GM19240 (cell line): ENCODE data around the gene HOXA5.

Experiments
- DNase-seq: peaks from one replicate; pipeline ENCODE4 v3.0.0; 2011; ENCODE audit warnings: low spot score; ENCODE audit not compliant: insufficient read length

The HOXA5 gene

DNA sequence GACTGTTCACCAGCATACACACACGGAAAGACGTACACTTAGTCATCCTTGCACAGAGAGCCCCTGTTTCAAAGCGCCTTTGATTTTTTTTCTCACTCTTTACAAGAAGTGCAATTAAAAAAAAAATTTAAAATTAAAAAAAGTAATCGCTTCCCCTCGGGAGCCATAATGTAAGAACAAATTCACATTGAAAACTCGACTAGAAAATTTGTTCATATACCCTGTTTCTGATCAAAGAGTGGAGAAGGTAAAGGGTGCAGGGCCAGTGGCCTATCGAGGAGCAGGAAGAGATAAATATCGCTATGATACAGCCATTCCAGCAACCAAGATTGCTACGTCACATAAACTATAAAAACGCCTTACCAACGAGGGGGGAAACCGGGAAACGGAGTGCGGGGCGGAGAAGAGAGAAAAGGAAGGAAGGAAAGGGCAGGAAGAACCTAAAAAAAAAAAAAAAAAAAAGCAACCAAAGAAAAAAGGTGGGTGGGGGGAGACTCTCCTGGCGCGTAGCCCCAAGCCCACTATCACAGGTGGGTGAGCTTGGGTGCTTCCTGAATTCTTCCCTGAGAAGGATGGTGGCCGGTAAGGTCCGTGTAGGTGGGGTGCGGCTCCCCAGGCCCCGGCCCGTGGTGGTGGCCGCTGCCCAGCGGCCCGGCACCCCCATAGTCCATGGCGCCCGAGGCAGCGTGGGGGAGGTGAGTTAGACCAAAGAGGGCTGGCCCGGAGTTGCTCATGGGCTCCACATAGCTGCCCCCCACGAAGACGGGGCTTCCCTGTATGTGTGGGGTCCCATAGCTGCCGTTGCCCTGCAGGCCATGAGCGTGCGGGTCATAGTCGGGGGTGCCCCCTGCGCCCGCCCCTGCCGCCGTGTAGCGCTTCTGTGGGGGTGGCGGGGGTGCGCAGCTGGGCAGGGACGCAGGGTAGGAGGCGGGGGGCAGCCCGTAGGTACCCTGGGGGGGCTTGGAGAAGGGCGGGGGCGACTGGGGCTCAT lies 35.8 kb downstream of the HOXA5 start:
- DNase-seq = no peak

DNA sequence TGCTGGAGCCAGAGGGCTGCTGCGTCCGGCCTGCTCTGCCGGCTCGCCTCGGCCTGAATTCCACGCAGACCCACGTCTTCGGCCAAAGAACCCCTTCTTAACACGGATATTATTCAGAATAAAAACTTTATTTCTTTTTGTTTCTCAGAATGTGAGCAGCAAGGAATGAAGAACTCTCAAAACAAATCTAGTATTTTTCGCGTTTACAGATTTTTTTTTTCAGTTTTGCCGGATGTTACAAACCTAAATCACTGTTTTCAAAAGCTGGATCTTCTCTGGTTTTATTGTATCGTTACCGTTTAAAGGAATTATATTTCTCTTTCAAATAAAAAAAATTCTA lies 36.6 kb downstream of the HOXA5 start:
- DNase-seq = no peak

DNA sequence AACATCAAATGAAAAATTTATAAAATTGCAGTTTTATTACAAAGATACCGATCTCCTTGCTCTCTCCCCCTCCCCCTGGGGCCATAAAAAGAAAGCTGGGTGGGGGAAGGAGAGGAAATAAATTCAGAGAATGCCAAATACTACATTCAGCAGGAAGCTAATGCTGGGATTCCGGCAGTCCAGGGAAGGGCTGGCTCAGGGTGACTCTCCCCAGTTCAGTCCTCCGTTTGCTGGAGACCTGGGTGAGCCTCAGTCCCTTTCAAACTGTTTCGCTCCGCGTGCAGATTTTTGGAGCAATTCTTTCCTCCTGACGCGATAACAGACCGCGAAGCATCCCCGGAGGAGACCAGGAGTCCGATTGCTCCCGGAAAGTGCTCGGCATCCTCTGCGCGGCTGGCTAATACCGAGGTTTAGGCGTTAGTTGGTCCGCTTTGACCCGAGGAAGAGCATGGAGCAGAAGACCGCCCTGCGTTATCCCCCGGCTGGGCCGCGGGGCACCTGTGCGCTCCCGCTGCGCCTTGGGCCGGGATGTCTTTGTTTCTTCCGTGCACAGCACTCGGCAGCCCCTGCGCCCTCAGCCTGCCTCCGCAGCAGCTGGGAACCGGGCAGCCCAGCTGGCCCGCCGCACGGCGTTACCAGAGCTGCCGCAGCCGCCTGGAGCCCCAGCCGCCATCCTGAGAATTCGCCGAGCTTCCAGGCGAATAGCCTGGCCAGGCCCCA lies 37.1 kb downstream of the HOXA5 start:
- DNase-seq = no peak

DNA sequence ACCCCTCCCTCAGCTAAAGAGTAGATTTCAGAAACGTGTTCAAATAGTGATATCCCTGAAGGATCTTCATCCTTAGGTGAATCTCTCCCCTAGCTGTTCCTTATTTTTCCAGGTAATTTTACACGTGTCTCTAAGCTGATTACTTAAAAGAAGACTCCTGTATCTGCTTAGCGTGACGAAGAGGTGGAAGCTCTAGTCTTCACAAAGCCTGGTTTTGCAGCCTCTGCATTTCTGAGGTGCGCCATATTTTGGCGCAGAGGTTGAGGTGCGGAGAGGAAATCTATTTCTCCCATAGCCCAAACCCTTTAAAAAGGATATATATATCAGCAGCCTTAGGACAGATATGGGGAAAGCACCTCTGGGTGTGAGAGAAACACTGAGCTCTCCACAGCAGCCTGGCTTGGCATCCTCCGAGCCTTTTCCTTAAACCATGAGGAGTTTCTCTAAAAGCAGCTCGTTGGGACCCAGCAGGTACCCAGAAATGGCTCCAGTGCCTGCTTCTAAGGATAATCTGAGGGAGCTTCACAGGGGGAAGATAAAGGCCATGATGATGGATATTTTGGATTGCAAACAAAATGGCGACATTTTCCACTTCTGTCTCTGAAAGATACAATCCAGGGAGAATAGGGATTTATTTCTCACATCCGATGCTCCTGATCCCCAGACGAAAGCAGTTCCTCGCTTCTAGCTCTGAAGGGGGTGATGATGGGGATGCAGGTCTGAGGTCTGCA lies 38.0 kb downstream of the HOXA5 start:
- no peak for DNase-seq

DNA sequence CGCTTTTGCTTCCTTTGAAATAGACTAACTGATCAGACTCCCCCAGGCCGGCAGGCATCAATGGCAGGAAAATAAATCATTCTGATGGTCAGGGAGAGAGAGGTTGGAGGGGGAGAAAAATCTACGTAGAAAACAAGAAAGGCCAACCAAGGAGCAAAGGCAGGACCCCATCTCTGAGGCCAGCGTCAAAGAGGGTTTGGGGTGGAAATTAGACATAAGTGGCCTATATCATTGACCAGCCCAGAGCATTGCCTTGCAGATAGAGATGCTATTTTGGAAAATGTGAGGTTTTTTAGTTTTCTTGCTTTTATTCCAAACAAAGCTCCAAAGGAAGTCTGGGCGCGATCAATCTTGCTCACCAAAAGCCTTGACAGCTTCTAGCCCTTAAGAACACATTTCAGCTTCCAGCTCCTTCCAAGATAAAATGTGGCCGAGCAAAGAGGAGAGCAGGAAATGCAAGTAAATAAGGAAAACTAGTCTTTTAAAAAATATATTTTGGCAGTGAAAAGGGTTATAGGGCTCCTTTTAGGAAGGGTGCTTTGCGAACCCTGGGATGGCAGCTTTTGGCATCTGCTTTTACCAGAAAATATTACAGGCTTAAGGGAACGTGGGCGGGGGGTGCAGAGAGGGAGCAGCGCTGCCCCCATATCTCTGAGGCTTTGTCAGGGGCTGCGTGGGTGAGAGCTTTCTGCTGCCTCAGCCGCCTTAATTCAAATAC lies 39.0 kb downstream of the HOXA5 start:
- DNase-seq = no peak

DNA sequence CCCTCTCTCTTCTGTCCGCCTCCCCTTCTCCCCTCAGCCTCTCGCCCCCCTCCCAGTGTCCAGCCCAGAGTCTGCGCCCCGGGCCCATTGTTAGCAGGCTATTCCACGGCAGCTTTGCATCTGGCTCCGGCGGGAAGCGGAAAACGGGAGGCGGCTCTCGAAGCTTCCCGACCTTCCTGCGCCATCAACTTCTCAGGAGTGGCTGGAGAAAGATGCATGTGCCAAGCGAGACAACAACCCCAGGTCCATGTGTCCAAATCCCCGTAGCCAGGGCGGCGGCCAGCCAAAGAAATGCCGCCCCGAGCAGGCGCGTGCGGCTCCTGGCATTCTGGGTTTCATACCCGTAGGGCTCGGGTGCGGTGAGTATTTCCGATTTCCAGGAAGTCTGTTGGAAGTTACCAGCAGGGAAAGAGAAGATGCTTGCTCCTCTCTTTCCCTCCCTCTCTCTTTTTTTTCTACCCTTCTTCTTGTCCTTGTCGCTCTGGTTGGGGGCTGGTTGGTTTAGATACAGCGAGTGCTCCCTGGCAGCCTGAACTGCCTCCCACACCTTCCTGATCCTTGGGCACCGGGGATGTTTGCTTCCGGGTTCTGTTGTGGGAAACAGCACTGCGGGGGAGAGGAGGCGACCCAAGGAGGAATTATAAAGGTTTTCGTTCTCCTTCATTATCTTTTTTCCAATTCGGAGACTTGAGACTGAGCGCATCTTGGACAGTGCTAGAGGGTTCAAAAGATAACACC lies 39.8 kb downstream of the HOXA5 start:
- DNase-seq = no peak

DNA sequence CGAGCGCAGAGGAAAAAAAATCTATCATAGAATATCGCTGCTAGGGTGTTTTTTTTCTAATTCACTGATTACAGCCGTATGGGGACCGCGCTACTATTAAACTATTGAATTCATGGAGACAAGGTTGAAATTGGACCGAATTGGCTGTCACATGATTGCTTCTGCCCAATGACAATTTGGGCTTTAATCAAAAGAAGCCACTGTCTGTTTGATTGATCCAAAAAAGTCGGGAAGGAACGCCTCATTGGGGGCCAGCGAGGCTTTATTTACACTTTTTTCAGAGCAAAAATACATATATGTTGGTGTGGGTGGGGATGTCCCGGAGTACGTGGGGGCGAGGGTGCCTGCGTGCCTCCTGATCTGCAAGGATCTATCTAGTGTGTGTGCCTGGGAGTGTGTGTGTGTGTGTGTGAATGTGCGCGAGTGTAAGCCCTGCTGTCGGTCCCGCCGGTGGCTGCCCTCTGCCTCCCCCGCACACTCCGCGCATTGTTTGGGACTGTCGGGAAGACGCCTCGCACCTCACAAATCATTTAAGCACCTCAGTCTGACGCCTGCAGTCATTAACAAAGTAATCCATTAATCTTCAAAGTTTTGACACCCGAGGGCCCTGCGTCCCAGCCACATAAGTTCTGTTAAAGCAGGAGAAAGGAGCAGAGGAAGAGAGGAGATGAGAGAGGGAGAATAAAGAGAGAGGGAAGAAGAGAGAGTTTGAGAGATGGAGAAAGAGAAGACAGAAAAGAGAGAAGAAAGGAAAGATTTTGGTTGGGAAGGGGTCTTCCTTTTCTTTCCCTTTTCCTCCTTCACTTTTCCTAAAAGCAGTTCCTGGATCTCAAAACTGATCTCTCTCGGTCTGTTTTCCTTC lies 40.7 kb downstream of the HOXA5 start, which contains the start of gene HOXA2:
TSS of gene HOXA2 (minus strand) at position 103 of the 862 bp plus-strand sequence. CDS start 183 bp downstream, outside the sequence.
- DNase-seq = no peak

DNA sequence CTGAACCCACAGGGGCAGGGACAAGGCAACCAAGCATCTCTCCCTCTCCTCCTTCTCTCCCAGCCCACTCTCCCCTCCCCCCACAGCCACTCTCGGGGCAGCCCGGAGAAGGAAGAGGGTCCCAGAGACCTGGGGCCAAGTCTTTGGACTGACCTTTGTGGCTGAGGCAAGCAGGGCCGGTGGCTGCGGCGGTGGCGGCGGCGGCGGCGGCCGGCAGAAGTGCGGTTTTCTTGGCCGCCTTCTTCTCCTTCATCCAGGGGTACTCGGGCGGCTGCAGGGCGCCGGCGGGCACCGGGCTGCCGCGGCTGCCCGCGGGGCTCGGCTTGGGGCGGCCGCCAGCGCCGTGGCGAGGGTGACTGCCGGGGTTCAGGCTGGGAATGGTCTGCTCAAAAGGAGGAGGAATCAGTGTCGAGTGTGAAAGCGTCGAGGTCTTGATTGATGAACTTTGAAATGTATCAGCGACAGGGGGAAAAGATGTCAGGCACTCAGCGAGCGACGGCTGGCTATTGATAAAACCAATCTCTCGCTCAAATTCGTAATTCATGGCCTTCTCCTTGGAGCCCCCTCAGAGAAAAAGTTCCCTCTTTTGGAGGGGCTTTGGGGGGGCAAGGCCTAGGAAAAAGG lies 41.4 kb downstream of the HOXA5 start:
- no peak for DNase-seq

DNA sequence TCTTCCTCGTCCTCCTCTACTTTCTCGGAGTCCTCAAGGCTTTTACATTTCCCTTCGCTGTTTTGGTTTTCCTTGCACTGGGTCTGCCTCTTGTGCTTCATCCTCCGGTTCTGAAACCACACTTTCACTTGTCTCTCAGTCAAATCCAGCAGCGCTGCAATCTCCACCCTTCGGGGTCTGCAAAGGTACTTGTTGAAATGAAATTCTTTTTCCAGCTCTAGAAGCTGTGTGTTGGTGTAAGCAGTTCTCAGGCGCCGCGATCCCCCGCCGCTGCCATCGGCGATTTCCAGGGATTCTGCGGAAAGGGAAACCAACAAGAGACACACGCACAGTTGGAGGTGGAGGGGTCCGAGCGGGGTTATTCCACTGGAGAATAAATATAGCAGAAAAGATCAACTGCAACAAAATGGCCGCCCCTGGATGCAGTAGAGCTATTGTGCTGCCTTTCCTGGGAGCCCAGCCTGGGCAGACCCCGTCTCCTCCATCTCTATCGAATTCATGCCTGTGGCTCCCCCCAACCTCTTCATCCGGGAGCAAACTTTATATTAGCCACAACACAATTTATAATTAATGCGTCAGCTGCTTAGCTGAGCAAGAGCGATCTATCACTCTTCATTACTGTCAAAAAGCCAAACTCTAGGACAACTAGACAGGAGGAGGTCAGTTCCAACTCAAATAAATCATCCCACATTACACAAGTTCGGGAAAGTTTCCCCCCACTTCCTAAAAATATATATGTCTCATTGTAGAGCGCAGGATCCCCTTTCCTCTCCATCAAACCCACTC lies 42.1 kb downstream of the HOXA5 start:
- DNase-seq = no peak

DNA sequence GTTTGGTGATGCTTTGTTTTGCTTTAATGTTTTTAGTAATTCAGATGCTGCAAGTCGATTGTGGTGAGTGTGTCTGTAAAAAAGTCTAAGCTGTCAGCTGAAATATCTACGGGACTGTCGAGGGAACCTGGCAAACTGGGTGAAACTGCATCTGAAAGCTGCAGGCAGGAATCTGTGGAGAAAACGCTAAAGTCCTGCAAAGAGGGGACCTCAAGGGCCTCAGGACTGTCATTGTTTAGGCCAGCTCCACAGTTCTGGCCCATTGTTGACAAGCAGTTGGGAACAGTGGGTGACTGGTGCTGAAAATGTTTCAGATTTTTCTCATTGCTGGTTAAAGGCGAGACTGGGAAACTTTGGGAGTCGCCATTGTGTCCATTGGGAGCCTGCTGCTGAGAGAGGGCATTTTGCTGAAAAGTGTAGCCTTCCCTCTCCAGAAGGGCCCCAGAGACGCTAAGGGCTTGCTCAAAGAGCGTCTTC lies 42.7 kb downstream of the HOXA5 start:
- no peak for DNase-seq

DNA sequence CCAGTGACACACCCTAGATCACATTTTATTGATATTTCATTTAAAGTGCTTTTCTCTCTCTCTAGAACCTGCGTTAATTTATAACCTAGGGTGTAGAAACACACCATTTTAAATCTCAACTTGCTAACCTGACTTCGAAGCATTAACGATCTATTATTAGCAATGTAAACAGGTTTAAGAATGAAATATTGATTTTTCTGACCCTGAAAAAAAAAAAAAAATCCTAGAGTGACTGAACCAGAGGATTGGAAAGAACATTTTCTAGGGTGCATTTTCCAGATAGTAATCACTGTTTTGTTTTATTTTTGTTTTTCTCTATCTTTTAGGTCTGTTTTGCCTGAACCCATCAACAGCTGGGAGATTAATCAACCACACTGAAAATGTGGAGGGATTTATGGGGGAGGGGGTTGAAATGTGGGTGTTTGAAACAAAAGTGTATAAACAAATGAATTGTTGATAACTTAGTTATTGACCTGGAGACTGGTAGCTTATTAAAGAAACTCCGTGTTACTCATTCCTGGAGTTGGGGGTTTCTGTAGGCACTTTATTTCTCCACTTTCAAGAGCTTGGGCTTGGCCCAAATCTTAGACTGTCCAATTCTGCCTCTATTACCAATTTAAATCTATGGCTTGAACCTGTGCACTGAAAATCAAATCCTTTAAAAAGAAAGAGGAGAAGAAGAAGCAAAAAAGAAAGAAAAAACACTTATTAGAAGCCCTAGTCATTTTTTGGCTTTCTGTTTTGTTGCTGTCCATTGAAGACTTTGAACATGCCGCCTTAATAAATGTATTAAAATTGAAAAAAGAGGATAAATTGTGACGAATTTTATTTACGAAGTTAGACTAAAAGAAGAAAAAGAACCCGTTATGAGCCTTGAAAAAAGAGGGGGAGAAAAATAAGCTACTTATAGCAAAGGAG lies 43.8 kb downstream of the HOXA5 start:
- no peak for DNase-seq

DNA sequence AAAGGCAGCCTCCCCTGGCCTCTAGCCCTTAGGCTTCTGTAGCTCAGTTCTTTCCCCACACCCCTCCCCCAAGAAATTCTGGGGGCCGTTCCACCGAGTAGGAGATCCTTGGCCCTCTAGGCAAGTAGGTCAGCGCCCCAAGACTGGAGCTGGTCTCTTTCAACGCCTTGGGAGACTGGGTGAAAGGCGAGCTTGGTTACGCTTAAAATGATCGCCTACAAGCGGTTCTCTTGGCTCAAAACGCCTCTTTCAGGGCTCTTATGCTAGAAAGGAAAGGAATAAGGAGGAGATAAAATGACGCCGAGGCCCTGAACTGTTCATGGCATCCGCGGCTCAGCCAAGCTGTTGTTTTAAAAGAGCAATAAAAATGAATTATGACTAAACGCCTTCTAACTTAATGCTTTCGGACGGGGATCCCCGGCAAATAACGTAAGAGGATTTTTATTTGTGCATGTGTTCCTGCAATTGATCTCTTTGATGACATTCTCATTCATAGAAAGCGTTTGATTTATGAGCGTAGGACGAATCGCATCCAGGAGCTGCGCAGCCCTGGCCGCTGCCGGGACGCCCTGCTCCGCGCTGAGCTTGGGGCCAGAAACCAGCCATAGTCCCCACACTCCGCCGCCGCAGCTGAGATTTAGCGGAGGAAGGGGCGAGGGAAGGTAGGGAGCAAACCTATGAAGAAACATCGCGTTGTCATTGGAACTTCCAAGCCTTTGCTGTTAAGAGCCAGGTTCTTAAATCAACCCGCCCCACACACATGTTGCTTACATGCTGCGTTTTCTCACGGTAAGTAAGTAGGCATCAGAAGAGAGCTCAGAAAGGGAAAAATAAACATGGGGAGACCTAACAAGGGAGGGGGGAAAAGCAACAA lies 44.7 kb downstream of the HOXA5 start:
- no peak for DNase-seq

DNA sequence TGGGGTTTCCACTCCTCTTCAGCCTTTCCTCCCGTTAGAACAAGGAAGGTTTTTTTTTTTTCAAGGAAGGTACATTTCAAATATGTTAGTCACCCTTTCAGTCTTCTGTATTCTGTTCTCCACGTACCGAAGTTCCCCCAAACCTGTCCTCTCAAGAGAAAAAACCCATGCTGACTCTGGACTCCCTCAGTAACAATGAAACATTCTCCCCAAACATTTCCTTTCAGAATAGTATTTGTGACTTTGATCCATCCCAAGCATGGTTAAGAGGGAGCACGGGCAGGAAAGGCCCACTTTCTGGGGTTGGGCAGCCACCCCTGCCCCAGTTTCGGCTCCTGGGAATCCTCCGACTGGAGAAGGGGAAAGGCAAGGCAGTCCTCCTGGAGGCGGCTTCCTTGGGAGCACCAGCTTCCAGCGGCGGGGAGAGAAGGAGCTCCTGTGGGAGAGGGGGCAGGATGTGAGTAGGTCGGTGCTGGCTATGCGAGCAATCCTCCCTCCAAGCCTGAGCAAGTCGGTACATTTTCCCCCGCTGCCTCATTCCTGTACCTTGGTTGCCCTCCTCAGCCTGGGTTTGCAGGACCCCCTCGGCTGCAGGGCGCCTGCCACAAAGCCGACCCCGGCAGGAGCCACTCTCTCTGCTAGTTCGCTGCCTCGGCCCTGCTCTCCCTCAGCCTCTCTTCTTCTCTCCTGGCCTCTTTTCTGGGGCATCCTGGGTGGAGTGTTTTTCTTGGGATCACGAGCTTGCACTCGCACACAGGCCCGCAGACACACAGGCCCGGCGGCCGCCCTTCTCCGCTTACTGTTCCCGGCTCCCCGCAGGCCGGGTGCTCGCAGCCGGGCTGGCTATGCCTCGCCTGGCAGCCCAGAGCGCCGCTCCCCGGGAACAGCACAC lies 45.5 kb downstream of the HOXA5 start:
- no peak for DNase-seq

DNA sequence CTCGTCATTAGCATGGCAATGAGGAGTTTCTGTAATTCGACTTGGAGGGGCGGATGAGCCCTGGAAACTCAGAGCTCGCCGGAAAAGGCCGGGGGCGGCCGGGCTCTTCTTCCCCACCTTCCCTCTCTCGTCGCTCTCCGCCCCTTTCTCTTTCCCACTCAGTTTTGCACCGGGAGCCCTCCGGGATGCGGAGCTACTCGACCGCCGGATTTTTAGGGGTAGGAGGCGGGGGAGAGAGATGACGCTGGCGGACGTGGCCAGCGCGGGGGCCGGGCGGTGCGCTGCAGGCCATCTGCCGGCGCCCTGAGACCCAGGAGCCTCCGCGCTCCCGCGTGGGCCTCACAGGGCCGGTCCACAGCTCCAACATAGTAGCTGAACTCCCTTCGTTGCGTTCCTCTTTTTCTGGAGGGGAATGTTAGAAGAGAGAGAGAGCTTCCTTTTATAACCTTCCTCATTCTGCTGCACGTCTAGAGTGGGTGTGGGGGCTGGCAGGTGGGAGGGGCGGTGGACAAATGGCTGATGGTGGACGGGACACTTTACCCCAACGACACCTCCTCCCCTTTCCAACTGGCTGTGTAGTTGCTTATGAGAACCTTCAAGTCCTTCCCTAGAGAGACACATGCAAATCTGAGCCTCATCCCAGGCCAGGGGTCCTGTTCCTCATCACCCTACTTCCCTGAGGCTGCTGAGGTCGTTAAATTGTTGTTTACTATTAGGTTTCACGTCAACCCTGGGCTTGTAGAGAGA lies 46.5 kb downstream of the HOXA5 start:
- DNase-seq = no peak
